Spleen (tissue), 7 donors: ENCODE results near the gene SAP30BP.

ENCODE experiments used
- POLR2AphosphoS5 ChIP-seq, 3 donors: sonication (generic); formaldehyde crosslinking; IDR thresholded peaks; one replicate each; pipeline ENCODE4 v1.5.1; 2017; ENCODE audit warnings: antibody characterized with exemption in 3 of 3
- TF ChIP-seq, protein P1 (sequence below), 11 experiments: fragments of 200-600 bp in 7 of 11; fragments of 450-650 bp in 4 of 11; sonication (generic) in 4 of 11; IDR thresholded peaks in 8 of 11; conservative IDR thresholded peaks in 3 of 11; 1 replicate in 7 of 11; 2 replicates in 4 of 11; pipeline versions ENCODE4 v1.4.0 to v1.8.0; 2016 to 2021; ENCODE audit warnings: antibody characterized with exemption in 11 of 11, inconsistent platforms in 4 of 11, mild to moderate bottlenecking in 1 of 11
- donor health status: DM: no; HTN: no; CAD: no; lungs with moderate emphysema.
- donor health status: DM: no; HTN: no; CAD: no.
- donor health status: DM: no; HTN: no; CAD: no.

- TF ChIP-seq, protein P1, sequence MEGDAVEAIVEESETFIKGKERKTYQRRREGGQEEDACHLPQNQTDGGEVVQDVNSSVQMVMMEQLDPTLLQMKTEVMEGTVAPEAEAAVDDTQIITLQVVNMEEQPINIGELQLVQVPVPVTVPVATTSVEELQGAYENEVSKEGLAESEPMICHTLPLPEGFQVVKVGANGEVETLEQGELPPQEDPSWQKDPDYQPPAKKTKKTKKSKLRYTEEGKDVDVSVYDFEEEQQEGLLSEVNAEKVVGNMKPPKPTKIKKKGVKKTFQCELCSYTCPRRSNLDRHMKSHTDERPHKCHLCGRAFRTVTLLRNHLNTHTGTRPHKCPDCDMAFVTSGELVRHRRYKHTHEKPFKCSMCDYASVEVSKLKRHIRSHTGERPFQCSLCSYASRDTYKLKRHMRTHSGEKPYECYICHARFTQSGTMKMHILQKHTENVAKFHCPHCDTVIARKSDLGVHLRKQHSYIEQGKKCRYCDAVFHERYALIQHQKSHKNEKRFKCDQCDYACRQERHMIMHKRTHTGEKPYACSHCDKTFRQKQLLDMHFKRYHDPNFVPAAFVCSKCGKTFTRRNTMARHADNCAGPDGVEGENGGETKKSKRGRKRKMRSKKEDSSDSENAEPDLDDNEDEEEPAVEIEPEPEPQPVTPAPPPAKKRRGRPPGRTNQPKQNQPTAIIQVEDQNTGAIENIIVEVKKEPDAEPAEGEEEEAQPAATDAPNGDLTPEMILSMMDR (IDR thresholded peaks at IDR 0.05 in 8 of 11, conservative IDR thresholded peaks at IDR 0.05 in 3 of 11) = no peak
- TF ChIP-seq POLR2AphosphoS5 (IDR thresholded peaks at IDR 0.05) = peak in 2 of 3 donors; percentile 8 to 46
These were observed 90.0 kb downstream of the SAP30BP start for GRCh38 chr17:75757086-75757681.
